Endothelial cell of umbilical vein (primary cell): Measurements from ENCODE around the gene STT3B. TPM values are rescaled to one million over a fixed set of nuclear protein-coding genes. Genes with fewer than 3 reads are reported as not detected.

ENCODE experiments used
- BruUV-seq: library from RNA; stranded (reverse); fragments of 400-500 nt; replicated peaks from 2 replicates; lab custom pipeline; 2021; lab: Mats Ljungman, UMichigan
- CTCF ChIA-PET: fragments of 300-600, 350-600 bp; sonication (Branson Sonifier 250); formaldehyde crosslinking; loops from one replicate; lab custom pipeline; 2021; ENCODE audit warnings: antibody characterized with exemption, inconsistent platforms; lab: Charles Lee
- POLR2A ChIA-PET: fragments of 300-600, 350-600 bp; sonication (Branson Sonifier 250); formaldehyde crosslinking; loops from one replicate; lab custom pipeline; 2021; ENCODE audit warnings: antibody characterized with exemption, inconsistent platforms; lab: Charles Lee
- DNase-seq: peaks from one replicate; pipeline ENCODE4 v3.0.0-alpha.2; 2011; ENCODE audit warnings: low read depth, low spot score
- FAIRE-seq: peaks from 2 replicates; lab custom pipeline; 2011; peaks lifted over from hg19 to GRCh38; lab: Jason Lieb, UNC
- H2AFZ ChIP-seq: 2 replicates; pipeline ENCODE4 v1.6.0; 2012; ENCODE audit warnings: low read depth, low read length, control low read depth, inconsistent platforms
- H3K27ac ChIP-seq: 2 replicates; pipeline ENCODE4 v1.5.1; 2011; ENCODE audit warnings: low read depth, mild to moderate bottlenecking, control low read depth, low read length, moderate library complexity; ENCODE audit not compliant: insufficient read depth
- H3K27me3 ChIP-seq, 2 experiments: 2 replicates each; pipeline versions ENCODE4 v1.6.0 to v1.6.1; 2011; ENCODE audit warnings: low read length in 2 of 2, mixed read lengths in 1 of 2; ENCODE audit not compliant: control insufficient read depth in 2 of 2, insufficient read depth in 2 of 2
- H3K36me3 ChIP-seq, 2 experiments: 2 replicates in 1 of 2; 3 replicates in 1 of 2; pipeline ENCODE4 v1.5.1; 2011; ENCODE audit warnings: low read length in 2 of 2, mild to moderate bottlenecking in 1 of 2, moderate library complexity in 1 of 2; ENCODE audit not compliant: control insufficient read depth in 2 of 2, insufficient read depth in 2 of 2; ENCODE audit errors: extremely low read depth in 1 of 2
- H3K4me1 ChIP-seq: 3 replicates; pipeline ENCODE4 v1.5.1; 2011; ENCODE audit warnings: mild to moderate bottlenecking, low read length; ENCODE audit not compliant: control insufficient read depth, insufficient read depth; ENCODE audit errors: extremely low read depth
- H3K4me2 ChIP-seq: 2 replicates; pipeline ENCODE4 v1.6.1; 2011; ENCODE audit warnings: low read length, control low read depth, mixed read lengths; ENCODE audit not compliant: insufficient read depth
- H3K4me3 ChIP-seq, 3 experiments: fragments of 200-600 bp in 1 of 3; sonication (generic), shearing (Covaris generic) in 1 of 3; replicated peaks in 1 of 3; 2 replicates each; pipeline ENCODE4 v1.5.1; 2011 to 2016; ENCODE audit warnings: control low read depth in 3 of 3, low read length in 3 of 3, mild to moderate bottlenecking in 2 of 3, inconsistent platforms in 1 of 3, low read depth in 1 of 3, moderate library complexity in 1 of 3; ENCODE audit not compliant: insufficient read depth in 1 of 3
- H3K79me2 ChIP-seq: 2 replicates; pipeline ENCODE4 v1.6.0; 2012; ENCODE audit warnings: low read length, inconsistent platforms; ENCODE audit not compliant: control insufficient read depth, insufficient read depth
- H3K9ac ChIP-seq: replicated peaks from 2 replicates; pipeline ENCODE3; 2011; ENCODE audit warnings: low read length, control low read depth; ENCODE audit not compliant: insufficient read depth; ENCODE audit errors: extremely low read depth
- H3K9me1 ChIP-seq: replicated peaks from 3 replicates; pipeline ENCODE4 v1.6.0; 2011; ENCODE audit warnings: mild to moderate bottlenecking, low read length; ENCODE audit not compliant: control insufficient read depth, insufficient read depth; ENCODE audit errors: extremely low read depth
- H3K9me3 ChIP-seq: replicated peaks from 2 replicates; pipeline ENCODE4 v1.5.1; 2012; ENCODE audit warnings: low read length, inconsistent platforms; ENCODE audit not compliant: control insufficient read depth, insufficient read depth
- H4K20me1 ChIP-seq: replicated peaks from 2 replicates; pipeline ENCODE3; 2011; ENCODE audit warnings: mild to moderate bottlenecking, low read length; ENCODE audit not compliant: control insufficient read depth, insufficient read depth; ENCODE audit errors: extremely low read depth
- CTCF ChIP-seq, 2 donors: IDR thresholded peaks; 1 replicate in 1 of 2; 2 replicates in 1 of 2; pipeline ENCODE4 v1.5.1; 2011; ENCODE audit warnings: low read length in 2 of 2, mild to moderate bottlenecking in 2 of 2, moderate library complexity in 2 of 2, control low read depth in 1 of 2, inconsistent platforms in 1 of 2, low read depth in 1 of 2; ENCODE audit not compliant: insufficient read depth in 1 of 2; ENCODE audit errors: extremely low read depth in 1 of 2
- EZH2 ChIP-seq: IDR thresholded peaks from 2 replicates; pipeline ENCODE4 v1.6.1; 2012; ENCODE audit warnings: borderline replicate concordance, low read depth, mild to moderate bottlenecking, moderate library complexity, low read length, inconsistent platforms; ENCODE audit not compliant: severe bottlenecking
- FOS ChIP-seq: IDR thresholded peaks from 2 replicates; pipeline ENCODE4 v1.6.1; 2011; ENCODE audit warnings: mild to moderate bottlenecking, low read length, moderate library complexity, borderline replicate concordance; ENCODE audit not compliant: insufficient read depth
- GATA2 ChIP-seq: IDR thresholded peaks from 2 replicates; pipeline ENCODE4 v1.7.0; 2011; ENCODE audit warnings: low read depth, mild to moderate bottlenecking, moderate library complexity, mixed read lengths, low read length; ENCODE audit not compliant: insufficient read length, insufficient read depth
- JUN ChIP-seq: IDR thresholded peaks from 2 replicates; pipeline ENCODE4 v1.6.1; 2011; ENCODE audit warnings: borderline replicate concordance, low read depth; ENCODE audit not compliant: insufficient read length, insufficient read depth
- MAX ChIP-seq: IDR thresholded peaks from 2 replicates; pipeline ENCODE4 v1.6.1; 2011; ENCODE audit not compliant: insufficient read depth, insufficient read length
- MYC ChIP-seq: IDR thresholded peaks from one replicate; pipeline ENCODE4 v1.6.1; 2011; ENCODE audit warnings: mild to moderate bottlenecking, low read depth, low read length
- POLR2A ChIP-seq: IDR thresholded peaks from 2 replicates; pipeline ENCODE4 v1.6.1; 2012; ENCODE audit warnings: low read depth, mild to moderate bottlenecking, control low read depth, low read length
- POLR2AphosphoS5 ChIP-seq: IDR thresholded peaks from 2 replicates; pipeline ENCODE4 v1.6.1; 2012; ENCODE audit warnings: low read depth, mild to moderate bottlenecking, control low read depth, low read length, moderate library complexity; ENCODE audit not compliant: insufficient read depth
- dilution Hi-C: fragments of 300-500 bp; cut with MboI; formaldehyde crosslinking; loops from one replicate; pipeline ENCODE4 v1.15.0; 2019; ENCODE audit warnings: low sequenced_read_pairs; ENCODE audit not compliant: extremely low pct_ligation_motif_present
- intact Hi-C: fragments of 100-400 bp; cut with micrococcal nuclease; formaldehyde crosslinking; loops from one replicate; pipeline ENCODE4 v1.10.0; 2022
- polyA plus RNA-seq, 4 experiments: library from polyadenylated mRNA; depleted of rRNA in 3 of 4; stranded (reverse) in 3 of 4; unstranded in 1 of 4; fragments of >200 nt; gene quantifications; 2 replicates each; pipeline versions ENCODE4 v1.2.1 to v1.2.3, GENCODE V29; 2011 to 2012; ENCODE audit warnings: missing spikeins in 1 of 4
- total RNA-seq: library from RNA; stranded (reverse); gene quantifications from 2 replicates; pipeline ENCODE4 v1.2.3, GENCODE V29; 2021

The STT3B gene
- total and polyA plus RNA-seq, 2 donors (not counting 3 experiments of a cell fraction or from before 2014, with no cell fraction given): 56.4 to 113 TPM

GRCh38 chr3:31531992-31532586 is 636 bp upstream of the STT3B start:
- no peak for TF ChIP-seq JUN
- TF ChIP-seq GATA2: no peak
- no peak for TF ChIP-seq MYC
- TF ChIP-seq POLR2A: peak; percentile 98
- TF ChIP-seq CTCF (IDR thresholded peaks at IDR 0.05; ENCODE audit: extremely low read depth in 1 of 2, insufficient read depth in 1 of 2, low read depth in 1 of 2, low read length in 2 of 2): no peak
- TF ChIP-seq POLR2AphosphoS5: peak; percentile 88
- TF ChIP-seq EZH2: no peak
- TF ChIP-seq MAX: peak; percentile 90
- TF ChIP-seq FOS: no peak
- Histone ChIP-seq H3K79me2 (peaks cover 41% of the 10 kb centered on the region), H3K4me3 (peak overlapping the region; percentile 73 to 94 (median 74)), H4K20me1 (peaks cover 4% of the 10 kb centered on the region), H3K4me2 (peak overlapping the region; percentile 95), H3K27ac (peak overlapping the region; percentile 90), H3K36me3 (no peaks in the 10 kb centered on the region), H3K9ac (peak overlapping the region; percentile 93), H2AFZ (peak overlapping the region; percentile 78), H3K27me3 (peaks cover 12 to 15% of the 10 kb centered on the region in 2 experiments), H3K9me1 (no peaks in the 10 kb centered on the region), H3K9me3 (no peaks in the 10 kb centered on the region), H3K4me1 (peaks cover 24% of the 10 kb centered on the region)
- peak; percentile 98 for DNase-seq
- BruUV-seq: TSS peak; percentile 82
- peak; percentile 95 for FAIRE-seq
- CTCF ChIA-PET: interaction anchor here (0.6 to 2.5 kb wide), 13 partner anchors 10 to 604 kb away, joined by 3 to 15 read pairs (median 3); no protein-coding TSS in a partner anchor
- intact Hi-C loops (loop anchor here (1.0 to 5.0 kb wide), 8 partner anchors 255 to 765 kb away; partner anchors contain the start of gene GPD1L), dilution Hi-C loops (no loop called here)
- POLR2A ChIA-PET: interaction anchor here (0.6 to 1.9 kb wide), 5 partner anchors 9 to 1897 kb away, joined by 3 to 7 read pairs (median 3); no protein-coding TSS in a partner anchor
